Ishikawa (cell line): ENCODE results near the gene MBOAT2.

Experiments used
- CEBPB ChIP-seq: IDR thresholded peaks from 2 replicates; pipeline ENCODE4 v1.6.1; 2012
- MAX ChIP-seq: IDR thresholded peaks from 2 replicates; pipeline ENCODE4 v1.6.1; 2012
- RAD21 ChIP-seq: IDR thresholded peaks from 2 replicates; pipeline ENCODE4 v1.6.1; 2012; ENCODE audit warnings: low read depth
- TAF1 ChIP-seq: IDR thresholded peaks from 2 replicates; pipeline ENCODE4 v1.6.1; 2012; ENCODE audit warnings: low read depth, mild to moderate bottlenecking

GRCh38 chr2:8847400-8847799, 156.1 kb downstream of the MBOAT2 start:
- TF ChIP-seq CEBPB (no peak), RAD21 (no peak), TAF1 (no peak), MAX (no peak)
